GM12892 (cell line): ENCODE measurements around the gene LGMN.

Experiments
- POLR2A ChIP-seq: IDR thresholded peaks from 2 replicates; pipeline ENCODE4 v1.6.1; 2011; ENCODE audit warnings: low read depth, low read length, control low read depth
- POLR2AphosphoS5 ChIP-seq: IDR thresholded peaks from 2 replicates; pipeline ENCODE4 v1.6.1; 2011; ENCODE audit warnings: low read depth, low read length, control low read depth
- TAF1 ChIP-seq: IDR thresholded peaks from 2 replicates; pipeline ENCODE4 v1.6.1; 2011; ENCODE audit warnings: low read depth, mild to moderate bottlenecking, control low read depth, low read length, borderline replicate concordance

GRCh38 chr14:92680781-92681650, 67.4 kb downstream of the LGMN start:
- TF ChIP-seq POLR2A, result no peak
- no peak for TF ChIP-seq POLR2AphosphoS5
- no peak for TF ChIP-seq TAF1
